ENCODE data around the gene OR4D2.

Gene OR4D2

GRCh38 chr17:58207451-58207850, 40.7 kb downstream of the OR4D2 start:
- DNase-seq (ENCODE audit: low read depth in 2 of 2, low spot score in 1 of 2), result no peak

- DNase-seq (ENCODE audit: low read depth in 2 of 2, low spot score in 1 of 2), result no peak
Measured at GRCh38 chr17:58208344-58208743, 41.6 kb downstream of the OR4D2 start.

GRCh38 chr17:58210922-58211321, 44.1 kb downstream of the OR4D2 start:
- DNase-seq (ENCODE audit: low read depth in 2 of 2, low spot score in 1 of 2), result no peak

- DNase-seq (ENCODE audit: low read depth in 2 of 2, low spot score in 1 of 2), result no peak
Measured at GRCh38 chr17:58215685-58216084, 48.9 kb downstream of the OR4D2 start.

- no peak for DNase-seq (ENCODE audit: low read depth in 2 of 2, low spot score in 1 of 2)
Measured at GRCh38 chr17:58217766-58218165, 51.0 kb downstream of the OR4D2 start.

- DNase-seq (ENCODE audit: low read depth in 2 of 2, low spot score in 1 of 2), result peak; percentile 83 to 89
Measured at GRCh38 chr17:58219007-58219788, 52.4 kb downstream of the OR4D2 start, which contains the start of gene MKS1. MKS1 (minus strand) TSS chr17:58219255; CDS start chr17:58219230, 25 bp downstream.

GRCh38 chr17:58219789-58220183, 53.0 kb downstream of the OR4D2 start:
- no peak for DNase-seq (ENCODE audit: low read depth in 2 of 2, low spot score in 1 of 2)
